KOPT-K1 (cell line): Measurements from ENCODE around the gene DHRS12.

Experiments used
- H3K27ac ChIP-seq: fragments of 200-600 bp; sonication (generic); 2 replicates; pipeline ENCODE4 v1.5.1; 2016; ENCODE audit warnings: antibody characterized with exemption, mild to moderate bottlenecking, low read depth, low read length; ENCODE audit not compliant: poor library complexity, severe bottlenecking
- H3K36me3 ChIP-seq: fragments of 200-600 bp; sonication (generic); 2 replicates; pipeline ENCODE4 v1.5.1; 2017; ENCODE audit warnings: antibody characterized with exemption, mild to moderate bottlenecking, low read length, moderate library complexity; ENCODE audit not compliant: insufficient read depth
- H3K9me3 ChIP-seq: fragments of 200-600 bp; sonication (generic); 2 replicates; pipeline ENCODE4 v1.5.1; 2017; ENCODE audit warnings: antibody characterized with exemption, low read length, mild to moderate bottlenecking; ENCODE audit not compliant: insufficient read depth, poor library complexity, severe bottlenecking

Gene DHRS12

GRCh38 chr13:51820016-51820597 lies 16.1 kb upstream of the DHRS12 start:
- Histone ChIP-seq H3K27ac (no peak overlapping the region), H3K36me3 (no peaks in the 10 kb centered on the region), H3K9me3 (no peaks in the 10 kb centered on the region)

GRCh38 chr13:51819544-51819943 lies 15.6 kb upstream of the DHRS12 start:
- no peaks in the 10 kb centered on the region for H3K36me3 ChIP-seq
- H3K9me3 ChIP-seq = no peaks in the 10 kb centered on the region
- H3K27ac ChIP-seq = no peak overlapping the region

- no peaks in the 10 kb centered on the region for H3K9me3 ChIP-seq
- no peaks in the 10 kb centered on the region for H3K36me3 ChIP-seq
- H3K27ac ChIP-seq = no peak overlapping the region
Measured at GRCh38 chr13:51818781-51819511, 15.0 kb upstream of the DHRS12 start.

GRCh38 chr13:51818276-51818675 lies 14.3 kb upstream of the DHRS12 start:
- H3K27ac ChIP-seq = no peak overlapping the region
- H3K9me3 ChIP-seq = no peaks in the 10 kb centered on the region
- no peaks in the 10 kb centered on the region for H3K36me3 ChIP-seq

GRCh38 chr13:51817717-51818116 lies 13.8 kb upstream of the DHRS12 start:
- Histone ChIP-seq H3K27ac (no peak overlapping the region), H3K9me3 (no peaks in the 10 kb centered on the region), H3K36me3 (no peaks in the 10 kb centered on the region)

- Histone ChIP-seq H3K9me3 (no peaks in the 10 kb centered on the region), H3K27ac (no peak overlapping the region), H3K36me3 (no peaks in the 10 kb centered on the region)
Measured at GRCh38 chr13:51816604-51817249, 12.8 kb upstream of the DHRS12 start.

- Histone ChIP-seq H3K9me3 (no peaks in the 10 kb centered on the region), H3K27ac (no peak overlapping the region)
Measured at GRCh38 chr13:51815848-51816247, 11.9 kb upstream of the DHRS12 start.

GRCh38 chr13:51814825-51815650 lies 11.1 kb upstream of the DHRS12 start:
- Histone ChIP-seq H3K9me3 (no peaks in the 10 kb centered on the region), H3K27ac (peak overlapping the region; percentile 23), H3K36me3 (no peaks in the 10 kb centered on the region)

More at GRCh38 chr13:51815848-51816247, 11.9 kb upstream of the DHRS12 start:
- no peaks in the 10 kb centered on the region for H3K36me3 ChIP-seq

- no peak overlapping the region for H3K27ac ChIP-seq
- no peaks in the 10 kb centered on the region for H3K36me3 ChIP-seq
- H3K9me3 ChIP-seq = no peaks in the 10 kb centered on the region
Measured at GRCh38 chr13:51814071-51814470, 10.1 kb upstream of the DHRS12 start.

GRCh38 chr13:51811920-51812451 lies 8.0 kb upstream of the DHRS12 start:
- Histone ChIP-seq H3K9me3 (no peaks in the 10 kb centered on the region), H3K27ac (no peak overlapping the region), H3K36me3 (no peaks in the 10 kb centered on the region)

- no peaks in the 10 kb centered on the region for H3K36me3 ChIP-seq
- no peak overlapping the region for H3K27ac ChIP-seq
Measured at GRCh38 chr13:51811046-51811445, 7.1 kb upstream of the DHRS12 start.

GRCh38 chr13:51808811-51809210 lies 4.8 kb upstream of the DHRS12 start:
- Histone ChIP-seq H3K36me3 (no peaks in the 10 kb centered on the region), H3K9me3 (no peaks in the 10 kb centered on the region), H3K27ac (no peak overlapping the region)

More at GRCh38 chr13:51811046-51811445, 7.1 kb upstream of the DHRS12 start:
- no peaks in the 10 kb centered on the region for H3K9me3 ChIP-seq

GRCh38 chr13:51807041-51807440 lies 3.1 kb upstream of the DHRS12 start:
- Histone ChIP-seq H3K9me3 (no peaks in the 10 kb centered on the region), H3K27ac (no peak overlapping the region), H3K36me3 (no peaks in the 10 kb centered on the region)

GRCh38 chr13:51806566-51806965 lies 2.6 kb upstream of the DHRS12 start:
- H3K27ac ChIP-seq = no peak overlapping the region

GRCh38 chr13:51805925-51806324 lies 2.0 kb upstream of the DHRS12 start:
- no peaks in the 10 kb centered on the region for H3K9me3 ChIP-seq
- H3K27ac ChIP-seq = no peak overlapping the region
- no peaks in the 10 kb centered on the region for H3K36me3 ChIP-seq

More at GRCh38 chr13:51806566-51806965, 2.6 kb upstream of the DHRS12 start:
- H3K9me3 ChIP-seq = no peaks in the 10 kb centered on the region
- H3K36me3 ChIP-seq = no peaks in the 10 kb centered on the region
